GM19468 (cell line): ENCODE results near the gene MAN1A1.

ENCODE experiments used
- ATAC-seq: cut with Tn5 transposase; IDR thresholded peaks from one replicate; pipeline ENCODE4 v1.9.1; 2021; ENCODE audit warnings: mild to moderate bottlenecking, moderate library complexity, moderate number of reproducible peaks; ENCODE audit not compliant: unreplicated experiment; ENCODE audit errors: extremely low read depth

The MAN1A1 gene

GRCh38 chr6:119328892-119329793 is 20.4 kb downstream of the MAN1A1 start:
- ATAC-seq = no peak

- ATAC-seq = no peak
Measured at GRCh38 chr6:119328254-119328653, 21.3 kb downstream of the MAN1A1 start.

- no peak for ATAC-seq
Measured at GRCh38 chr6:119327810-119328209, 21.8 kb downstream of the MAN1A1 start.

GRCh38 chr6:119326291-119327005 is 23.1 kb downstream of the MAN1A1 start:
- ATAC-seq = no peak

GRCh38 chr6:119325559-119326265 is 23.8 kb downstream of the MAN1A1 start:
- no peak for ATAC-seq

GRCh38 chr6:119324718-119325117 is 24.8 kb downstream of the MAN1A1 start:
- no peak for ATAC-seq

- no peak for ATAC-seq
Measured at GRCh38 chr6:119323931-119324330, 25.6 kb downstream of the MAN1A1 start.

- no peak for ATAC-seq
Measured at GRCh38 chr6:119323478-119323877, 26.1 kb downstream of the MAN1A1 start.

GRCh38 chr6:119322715-119323350 is 26.7 kb downstream of the MAN1A1 start:
- ATAC-seq = no peak

GRCh38 chr6:119322034-119322433 is 27.5 kb downstream of the MAN1A1 start:
- ATAC-seq = no peak

GRCh38 chr6:119319694-119320093 is 29.9 kb downstream of the MAN1A1 start:
- ATAC-seq = no peak

- ATAC-seq = no peak
Measured at GRCh38 chr6:119318730-119319129, 30.8 kb downstream of the MAN1A1 start.

GRCh38 chr6:119318176-119318575 is 31.4 kb downstream of the MAN1A1 start:
- ATAC-seq = no peak

- no peak for ATAC-seq
Measured at GRCh38 chr6:119317007-119317406, 32.6 kb downstream of the MAN1A1 start.

GRCh38 chr6:119314885-119315272 is 34.7 kb downstream of the MAN1A1 start:
- peak; percentile 29 for ATAC-seq

- ATAC-seq = peak; percentile 50
Measured at GRCh38 chr6:119313937-119314884, 35.4 kb downstream of the MAN1A1 start.

GRCh38 chr6:119312875-119313338 is 36.7 kb downstream of the MAN1A1 start:
- no peak for ATAC-seq

- no peak for ATAC-seq
Measured at GRCh38 chr6:119312441-119312840, 37.1 kb downstream of the MAN1A1 start.

- no peak for ATAC-seq
Measured at GRCh38 chr6:119311514-119312142, 37.9 kb downstream of the MAN1A1 start.
